ENCODE results near the gene UMODL1.

GRCh38 chr21:42159560-42160110, 88.5 kb downstream of the UMODL1 start:
- TF ChIP-seq POLR2A (IDR thresholded peaks at IDR 0.05) (no peak), CTCF (IDR thresholded peaks at IDR 0.05) (no peak), POLR2AphosphoS5 (IDR thresholded peaks at IDR 0.05) (no peak), EP300 (IDR thresholded peaks at IDR 0.05) (no peak)

Data from stomach (tissue), 4 donors.